ENCODE measurements around the gene POU2AF1. TPM values are rescaled to one million over a fixed set of nuclear protein-coding genes. Genes with fewer than 3 reads are reported as not detected.
"Not testable (repeated sequence)": the region's sequence is repeated elsewhere in the genome, so short reads cannot be mapped to it uniquely, and the experiment has no call there.

The POU2AF1 gene
- total RNA-seq, 1 experiment from 2014 or later, result not detected

GRCh38 chr11:111406091-111406490 is 27.0 kb upstream of the POU2AF1 start:
- no TSS peak for BruUV-seq (replicated peaks)
- CTCF ChIA-PET, result no interaction called here
- H3K4me1 Mint-ChIP-seq (ENCODE audit: low read depth, unreplicated experiment), result no peaks in the 10 kb centered on the region
- intact Hi-C loops (cut with micrococcal nuclease; ENCODE audit: unreplicated experiment), result no loop called here
- no peak for DNase-seq
- no peak overlapping the region for H3K4me3 Mint-ChIP-seq (ENCODE audit: low read depth, unreplicated experiment)
- H3K36me3 Mint-ChIP-seq (ENCODE audit: insufficient read depth, unreplicated experiment), result no peaks in the 10 kb centered on the region
- peaks cover 8% of the 10 kb centered on the region for H3K27me3 Mint-ChIP-seq (ENCODE audit: unreplicated experiment)
- TF ChIP-seq, protein P1, sequence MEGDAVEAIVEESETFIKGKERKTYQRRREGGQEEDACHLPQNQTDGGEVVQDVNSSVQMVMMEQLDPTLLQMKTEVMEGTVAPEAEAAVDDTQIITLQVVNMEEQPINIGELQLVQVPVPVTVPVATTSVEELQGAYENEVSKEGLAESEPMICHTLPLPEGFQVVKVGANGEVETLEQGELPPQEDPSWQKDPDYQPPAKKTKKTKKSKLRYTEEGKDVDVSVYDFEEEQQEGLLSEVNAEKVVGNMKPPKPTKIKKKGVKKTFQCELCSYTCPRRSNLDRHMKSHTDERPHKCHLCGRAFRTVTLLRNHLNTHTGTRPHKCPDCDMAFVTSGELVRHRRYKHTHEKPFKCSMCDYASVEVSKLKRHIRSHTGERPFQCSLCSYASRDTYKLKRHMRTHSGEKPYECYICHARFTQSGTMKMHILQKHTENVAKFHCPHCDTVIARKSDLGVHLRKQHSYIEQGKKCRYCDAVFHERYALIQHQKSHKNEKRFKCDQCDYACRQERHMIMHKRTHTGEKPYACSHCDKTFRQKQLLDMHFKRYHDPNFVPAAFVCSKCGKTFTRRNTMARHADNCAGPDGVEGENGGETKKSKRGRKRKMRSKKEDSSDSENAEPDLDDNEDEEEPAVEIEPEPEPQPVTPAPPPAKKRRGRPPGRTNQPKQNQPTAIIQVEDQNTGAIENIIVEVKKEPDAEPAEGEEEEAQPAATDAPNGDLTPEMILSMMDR (IDR thresholded peaks at IDR 0.05; ENCODE audit: unreplicated experiment), result no peak
- no peaks in the 10 kb centered on the region for H3K9me3 Mint-ChIP-seq (ENCODE audit: low read depth, unreplicated experiment)
- H3K27ac Mint-ChIP-seq (ENCODE audit: unreplicated experiment), result no peak overlapping the region

DNA sequence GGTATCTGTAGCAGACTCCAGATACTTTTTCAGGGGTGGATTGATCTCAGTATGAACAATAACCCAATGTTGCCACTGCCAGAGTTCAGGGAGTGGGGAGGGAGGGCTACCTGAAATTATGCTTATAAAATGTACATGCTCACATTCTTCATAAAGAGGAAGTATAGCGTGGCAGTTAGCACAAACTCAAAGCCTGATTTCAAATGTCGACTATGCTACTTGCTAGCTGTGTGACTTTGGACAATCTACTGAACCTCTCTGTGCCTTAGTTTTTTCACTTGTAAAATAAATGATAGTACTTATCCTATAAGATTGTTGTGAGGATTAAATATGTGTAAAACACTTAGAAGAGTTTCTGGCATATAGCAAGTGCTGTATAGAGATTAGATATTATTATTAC is 26.5 kb upstream of the POU2AF1 start:
- Mint-ChIP-seq H3K4me1 (ENCODE audit: low read depth, unreplicated experiment) (no peaks in the 10 kb centered on the region), H3K4me3 (ENCODE audit: low read depth, unreplicated experiment) (no peak overlapping the region), H3K27ac (ENCODE audit: unreplicated experiment) (no peak overlapping the region), H3K9me3 (ENCODE audit: low read depth, unreplicated experiment) (no peaks in the 10 kb centered on the region), H3K27me3 (ENCODE audit: unreplicated experiment) (peaks cover 2% of the 10 kb centered on the region), H3K36me3 (ENCODE audit: insufficient read depth, unreplicated experiment) (no peaks in the 10 kb centered on the region)
- no TSS peak for BruUV-seq (replicated peaks)
- TF ChIP-seq, protein P1 (IDR thresholded peaks at IDR 0.05; ENCODE audit: unreplicated experiment), result no peak
- intact Hi-C loops (cut with micrococcal nuclease; ENCODE audit: unreplicated experiment), result no loop called here
- DNase-seq, result no peak
- CTCF ChIA-PET, result no interaction called here

DNA sequence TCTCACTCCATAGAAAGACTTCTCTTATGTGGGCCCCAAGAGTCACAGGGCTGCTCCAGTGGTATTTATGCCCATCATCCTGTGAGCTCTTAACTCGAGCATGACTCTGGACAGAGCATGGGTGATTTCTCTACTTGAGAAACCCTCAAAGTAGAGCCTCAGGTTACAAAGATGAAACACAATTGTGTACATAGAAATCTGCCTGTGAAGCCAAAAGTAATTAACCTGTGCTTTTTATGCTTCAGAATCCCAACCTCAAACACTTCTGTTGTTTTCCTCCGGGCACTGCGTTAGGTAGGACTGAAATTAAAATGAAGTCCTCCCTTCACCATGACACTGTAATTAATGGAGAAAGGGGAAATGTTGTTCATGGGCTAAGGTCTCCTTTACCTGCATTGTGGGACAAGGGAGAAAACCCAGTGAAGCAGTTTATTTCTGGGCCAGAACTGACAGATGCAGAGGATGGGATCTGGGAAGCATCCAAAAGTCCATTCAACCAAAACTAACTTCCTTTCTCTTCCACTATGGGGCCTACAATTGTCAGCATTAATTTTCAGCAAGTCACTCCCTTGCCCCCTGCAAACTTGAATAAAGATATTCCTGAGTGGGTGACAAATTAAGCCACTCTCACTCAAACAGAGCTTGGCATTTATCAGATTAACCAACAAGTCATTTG is 24.1 kb upstream of the POU2AF1 start:
- H3K36me3 Mint-ChIP-seq (ENCODE audit: insufficient read depth, unreplicated experiment), result no peaks in the 10 kb centered on the region
- no TSS peak for BruUV-seq (replicated peaks)

GRCh38 chr11:111402411-111402810 is 23.3 kb upstream of the POU2AF1 start:
- Mint-ChIP-seq H3K36me3 (ENCODE audit: insufficient read depth, unreplicated experiment) (no peaks in the 10 kb centered on the region), H3K4me1 (ENCODE audit: low read depth, unreplicated experiment) (no peaks in the 10 kb centered on the region), H3K27me3 (ENCODE audit: unreplicated experiment) (no peaks in the 10 kb centered on the region), H3K27ac (ENCODE audit: unreplicated experiment) (no peak overlapping the region), H3K4me3 (ENCODE audit: low read depth, unreplicated experiment) (no peak overlapping the region), H3K9me3 (ENCODE audit: low read depth, unreplicated experiment) (no peaks in the 10 kb centered on the region)
- BruUV-seq (replicated peaks), result no TSS peak
- DNase-seq, result no peak
- TF ChIP-seq, protein P1 (IDR thresholded peaks at IDR 0.05; ENCODE audit: unreplicated experiment), result no peak
- intact Hi-C loops (cut with micrococcal nuclease; ENCODE audit: unreplicated experiment), result no loop called here
- CTCF ChIA-PET, result no interaction called here

More for the DNA sequence above, 24.1 kb upstream of the POU2AF1 start:
- no peaks in the 10 kb centered on the region for H3K27me3 Mint-ChIP-seq (ENCODE audit: unreplicated experiment)
- H3K9me3 Mint-ChIP-seq (ENCODE audit: low read depth, unreplicated experiment), result no peaks in the 10 kb centered on the region
- H3K4me3 Mint-ChIP-seq (ENCODE audit: low read depth, unreplicated experiment), result no peak overlapping the region
- no peak overlapping the region for H3K27ac Mint-ChIP-seq (ENCODE audit: unreplicated experiment)
- TF ChIP-seq, protein P1 (IDR thresholded peaks at IDR 0.05; ENCODE audit: unreplicated experiment), result no peak
- DNase-seq, result no peak
- no peaks in the 10 kb centered on the region for H3K4me1 Mint-ChIP-seq (ENCODE audit: low read depth, unreplicated experiment)
- CTCF ChIA-PET, result no interaction called here
- intact Hi-C loops (cut with micrococcal nuclease; ENCODE audit: unreplicated experiment), result no loop called here

DNA sequence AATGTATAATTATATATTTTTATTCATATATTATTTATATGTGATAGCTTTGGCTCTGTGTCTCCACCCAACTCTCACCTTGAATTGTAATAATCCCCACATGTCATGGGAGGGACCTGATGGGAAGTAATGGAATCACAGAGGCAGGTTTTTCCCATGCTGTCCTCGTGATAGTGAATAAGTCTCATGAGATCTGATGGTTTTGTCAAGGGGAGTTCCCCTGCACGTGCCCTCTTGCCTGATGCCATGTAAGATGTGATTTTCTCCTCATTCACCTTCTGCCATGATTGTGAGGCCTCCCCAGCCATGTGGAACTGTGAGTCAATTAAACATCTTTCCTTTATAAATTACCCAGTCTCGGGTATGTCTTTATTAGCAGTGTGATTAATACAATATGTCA is 22.9 kb upstream of the POU2AF1 start:
- BruUV-seq (replicated peaks); intact Hi-C loops (cut with micrococcal nuclease; ENCODE audit: unreplicated experiment); H3K27ac Mint-ChIP-seq (ENCODE audit: unreplicated experiment); H3K4me1 Mint-ChIP-seq (ENCODE audit: low read depth, unreplicated experiment); H3K27me3 Mint-ChIP-seq (ENCODE audit: unreplicated experiment); H3K4me3 Mint-ChIP-seq (ENCODE audit: low read depth, unreplicated experiment); CTCF ChIA-PET; DNase-seq; H3K9me3 Mint-ChIP-seq (ENCODE audit: low read depth, unreplicated experiment); H3K36me3 Mint-ChIP-seq (ENCODE audit: insufficient read depth, unreplicated experiment): not testable (repeated sequence)
